SK-N-MC (cell line): ENCODE data around the gene ZBTB2.
A peak's percentile ranks its signal among the peaks of the same experiment; 100 is the strongest.
"Not testable (repeated sequence)": the region's sequence is repeated elsewhere in the genome, so short reads cannot be mapped to it uniquely, and the experiment has no call there.

Experiments
- DNase-seq: peaks from one replicate; pipeline ENCODE4 v3.0.0-alpha.2; 2011; ENCODE audit warnings: low read depth, low spot score
- H3K27ac ChIP-seq: fragments of 200-600 bp; sonication (generic); 2 replicates; pipeline ENCODE4 v1.5.1; 2016; ENCODE audit warnings: mixed run types
- H3K36me3 ChIP-seq: fragments of 200-600 bp; sonication (generic); 2 replicates; pipeline ENCODE4 v1.6.1; 2017; ENCODE audit warnings: antibody characterized with exemption, low read length, mixed read lengths; ENCODE audit not compliant: insufficient read depth
- H3K4me3 ChIP-seq: fragments of 200-600 bp; sonication (generic); 2 replicates; pipeline ENCODE4 v1.5.1; 2016
- H3K9ac ChIP-seq: fragments of 200-600 bp; sonication (generic); 2 replicates; pipeline ENCODE4 v1.8.0; 2017; ENCODE audit warnings: mixed run types, mixed read lengths; ENCODE audit not compliant: insufficient read length
- H3K9me3 ChIP-seq: fragments of 200-600 bp; sonication (generic); 2 replicates; pipeline ENCODE4 v1.6.1; 2017; ENCODE audit warnings: low read depth, mild to moderate bottlenecking, antibody characterized with exemption, low read length, moderate library complexity, mixed read lengths
- EZH2 ChIP-seq: fragments of 200-600 bp; sonication (generic); IDR thresholded peaks from one replicate; pipeline ENCODE4 v1.6.1; 2017; ENCODE audit warnings: antibody characterized with exemption
- FOXP2 ChIP-seq: optimal IDR thresholded peaks from 2 replicates; pipeline ENCODE3; 2011; ENCODE audit warnings: mild to moderate bottlenecking, moderate library complexity; ENCODE audit not compliant: insufficient read depth; ENCODE audit errors: extremely low read length, control extremely low read depth
- POLR2AphosphoS5 ChIP-seq: IDR thresholded peaks from 2 replicates; pipeline ENCODE4 v1.6.1; 2012; ENCODE audit warnings: mild to moderate bottlenecking, low read depth, low read length, borderline replicate concordance

The ZBTB2 gene

DNA sequence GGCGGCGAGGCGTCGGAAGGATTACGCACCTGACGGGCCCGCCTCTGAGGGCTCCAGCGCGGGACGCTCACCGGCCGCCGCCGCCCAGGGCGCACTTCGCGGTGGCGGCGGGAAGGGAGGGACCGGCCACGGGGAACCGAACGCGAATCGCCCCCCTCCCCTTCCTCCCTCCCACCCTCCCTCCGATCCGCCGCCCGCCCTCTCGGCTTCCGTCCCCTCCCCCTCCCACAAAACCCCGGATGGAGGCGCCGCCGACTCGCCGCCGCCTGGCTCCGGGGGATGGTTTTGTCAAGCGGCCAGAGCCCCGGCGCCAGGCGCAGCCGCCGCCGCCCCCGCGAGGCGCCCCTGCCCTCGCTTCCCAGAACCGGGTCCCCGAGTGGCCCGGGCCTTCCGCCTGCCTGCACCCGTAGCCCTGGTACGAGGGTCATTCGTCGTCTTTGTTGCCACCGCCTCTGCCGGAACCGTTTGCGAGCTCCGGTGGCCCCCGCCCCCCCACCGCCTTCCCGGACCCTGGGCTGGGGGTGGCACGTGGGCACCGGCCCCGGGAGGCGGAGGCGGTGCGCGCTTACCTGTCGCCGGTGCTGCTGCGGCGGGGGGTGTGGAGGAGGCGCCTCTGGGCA, 398 bp downstream of the ZBTB2 start:
- Histone ChIP-seq H3K4me3 (peak overlapping the region; percentile 98), H3K27ac (peak overlapping the region; percentile 99), H3K9me3 (no peaks in the 10 kb centered on the region), H3K36me3 (peaks cover 36% of the 10 kb centered on the region), H3K9ac (peak overlapping the region; percentile 98)
- no peak for TF ChIP-seq FOXP2
- peak; percentile 52 for TF ChIP-seq POLR2AphosphoS5
- no peak for DNase-seq

- peak; percentile 87 for DNase-seq
- Histone ChIP-seq H3K9me3 (no peaks in the 10 kb centered on the region), H3K4me3 (peak overlapping the region; percentile 98), H3K9ac (peak overlapping the region; percentile 99), H3K36me3 (peaks cover 36% of the 10 kb centered on the region), H3K27ac (peak overlapping the region; percentile 99)
- TF ChIP-seq EZH2 (no peak), FOXP2 (peak; percentile 88)
Observed at GRCh38 chr6:151390276-151390850, 996 bp downstream of the ZBTB2 start.

- Histone ChIP-seq H3K27ac (peak overlapping the region; percentile 99), H3K9me3 (no peaks in the 10 kb centered on the region), H3K9ac (peak overlapping the region; percentile 99), H3K4me3 (peak overlapping the region; percentile 98), H3K36me3 (peaks cover 31% of the 10 kb centered on the region)
- DNase-seq: peak; percentile 72
- no peak for TF ChIP-seq FOXP2
- no peak for TF ChIP-seq EZH2
- TF ChIP-seq POLR2AphosphoS5: peak; percentile 85
Observed at GRCh38 chr6:151389618-151390275, 1.6 kb downstream of the ZBTB2 start.

DNA sequence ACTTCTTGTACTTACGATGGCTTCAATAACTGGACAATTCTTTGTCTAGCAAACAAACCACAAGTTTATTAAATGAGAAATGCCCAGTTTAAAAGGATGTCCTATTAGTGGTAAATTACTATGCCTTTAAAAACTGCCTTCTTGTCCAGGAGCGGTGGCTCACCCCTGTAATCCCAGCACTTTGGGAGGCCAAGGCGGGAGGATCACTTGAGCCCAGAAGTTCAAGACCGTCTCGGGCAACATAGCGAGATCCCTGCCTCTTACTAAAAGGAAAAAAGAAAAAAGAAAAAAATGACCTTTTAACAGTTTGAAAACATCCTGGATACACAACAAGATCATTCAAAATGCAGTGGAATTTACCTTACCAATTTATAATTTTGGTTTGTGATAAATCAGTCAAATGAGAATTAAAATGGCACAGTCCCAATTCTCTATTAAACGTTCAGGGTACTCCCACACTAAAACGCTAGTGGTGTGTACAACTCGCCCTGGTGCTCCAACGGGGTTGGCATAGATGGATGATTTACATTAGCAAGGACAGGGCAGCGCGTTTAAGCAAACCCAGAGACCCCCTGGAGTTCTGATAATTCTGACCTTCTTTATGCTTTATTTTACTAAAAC, 2.3 kb downstream of the ZBTB2 start:
- no peaks in the 10 kb centered on the region for H3K9me3 ChIP-seq
- no peak for TF ChIP-seq POLR2AphosphoS5
- TF ChIP-seq EZH2: no peak
- TF ChIP-seq FOXP2: no peak
- peak overlapping the region; percentile 99 for H3K27ac ChIP-seq
- H3K9ac ChIP-seq: peak overlapping the region; percentile 99
- H3K4me3 ChIP-seq: peak overlapping the region; percentile 98
- DNase-seq: no peak
- peaks cover 35% of the 10 kb centered on the region for H3K36me3 ChIP-seq

DNA sequence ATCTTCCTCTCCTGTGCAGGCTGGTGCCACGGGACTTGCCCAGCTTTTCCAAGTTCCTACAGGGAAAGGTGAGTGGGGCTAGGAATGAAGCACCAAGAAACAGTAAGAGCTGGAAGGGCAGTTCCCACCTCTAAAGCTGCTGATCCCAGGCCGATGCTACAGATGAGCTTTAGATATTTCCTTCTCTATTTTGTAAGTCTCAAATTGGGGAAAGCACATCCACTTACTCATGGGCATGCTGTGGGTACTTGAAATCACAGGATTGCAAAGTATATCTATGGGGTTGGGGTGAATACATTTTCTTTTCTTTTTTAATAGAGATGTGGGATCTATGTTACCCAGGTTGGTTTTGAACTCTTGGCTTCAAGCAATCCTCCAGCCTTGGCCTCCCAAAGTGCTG, 3.1 kb downstream of the ZBTB2 start:
- no peak for DNase-seq
- H3K9me3 ChIP-seq: no peaks in the 10 kb centered on the region
- H3K9ac ChIP-seq: no peak overlapping the region
- no peak overlapping the region for H3K4me3 ChIP-seq
- TF ChIP-seq EZH2 (no peak), POLR2AphosphoS5 (no peak), FOXP2 (no peak)
- peaks cover 31% of the 10 kb centered on the region for H3K36me3 ChIP-seq
- H3K27ac ChIP-seq: no peak overlapping the region; the same call in 1 of the 2 replicates

DNA sequence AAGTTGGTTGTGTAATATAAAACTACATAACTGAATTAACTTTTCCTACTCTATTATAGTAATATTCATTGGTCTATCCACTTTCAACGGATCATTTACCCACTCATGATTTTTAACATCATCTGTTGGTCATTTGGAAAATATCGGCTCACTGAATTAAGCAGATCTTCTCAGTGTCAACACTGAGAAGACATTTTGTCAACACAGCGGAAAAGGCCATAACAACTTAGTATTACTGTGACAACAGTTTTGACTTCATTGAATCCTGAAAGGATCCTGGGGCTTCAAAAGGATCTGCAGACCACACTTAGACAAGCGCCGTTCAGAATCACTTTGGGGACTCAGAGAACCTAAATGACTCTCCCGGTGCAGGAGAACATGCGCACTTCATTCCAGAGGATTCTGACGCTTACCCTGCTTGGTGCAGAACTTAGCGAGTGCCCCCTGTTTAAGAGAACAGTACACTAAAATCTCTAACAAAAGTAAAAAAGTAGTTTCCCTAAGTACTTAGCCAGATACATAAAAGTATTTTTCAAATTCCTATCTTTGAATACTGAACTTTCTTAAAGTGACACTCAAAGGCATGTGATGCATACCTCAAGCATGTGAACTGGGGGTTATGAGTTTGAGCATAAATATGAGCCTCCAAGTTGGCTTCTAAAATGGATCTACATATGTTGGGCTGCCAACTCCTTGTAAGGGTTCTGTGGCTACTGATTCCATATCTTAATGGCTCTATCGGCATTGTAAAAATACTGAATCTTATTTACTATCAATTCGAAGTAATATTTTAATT, 4.0 kb downstream of the ZBTB2 start:
- H3K36me3 ChIP-seq: peaks cover 28% of the 10 kb centered on the region
- no peak overlapping the region for H3K4me3 ChIP-seq
- H3K9me3 ChIP-seq: no peaks in the 10 kb centered on the region
- peak overlapping the region; percentile 45 for H3K27ac ChIP-seq
- DNase-seq: no peak
- TF ChIP-seq POLR2AphosphoS5 (no peak), FOXP2 (no peak), EZH2 (no peak)
- H3K9ac ChIP-seq: no peak overlapping the region

DNA sequence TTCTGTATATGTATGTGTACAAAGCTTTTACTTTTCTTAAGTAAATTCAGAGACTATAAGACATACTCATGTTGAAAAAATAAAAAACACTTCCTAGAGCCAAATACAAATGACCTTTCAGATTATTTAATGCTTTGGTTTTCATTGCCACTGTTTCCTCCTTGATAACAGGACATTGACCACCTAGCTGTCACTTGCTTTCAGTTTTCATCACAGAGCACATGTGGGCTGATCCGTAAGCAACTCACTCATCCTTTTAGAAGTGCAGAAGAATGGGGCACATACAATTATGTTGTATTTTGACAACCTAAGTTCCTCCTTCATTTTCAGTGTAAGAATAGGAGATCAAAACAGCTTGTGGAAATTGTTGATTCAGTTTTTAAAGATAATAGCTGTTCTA, 6.2 kb downstream of the ZBTB2 start:
- H3K9me3 ChIP-seq: no peaks in the 10 kb centered on the region
- TF ChIP-seq FOXP2 (no peak), EZH2 (no peak), POLR2AphosphoS5 (no peak)
- no peak overlapping the region for H3K9ac ChIP-seq
- H3K36me3 ChIP-seq: peaks cover 28% of the 10 kb centered on the region
- no peak for DNase-seq
- no peak overlapping the region for H3K4me3 ChIP-seq
- H3K27ac ChIP-seq: no peak overlapping the region

DNA sequence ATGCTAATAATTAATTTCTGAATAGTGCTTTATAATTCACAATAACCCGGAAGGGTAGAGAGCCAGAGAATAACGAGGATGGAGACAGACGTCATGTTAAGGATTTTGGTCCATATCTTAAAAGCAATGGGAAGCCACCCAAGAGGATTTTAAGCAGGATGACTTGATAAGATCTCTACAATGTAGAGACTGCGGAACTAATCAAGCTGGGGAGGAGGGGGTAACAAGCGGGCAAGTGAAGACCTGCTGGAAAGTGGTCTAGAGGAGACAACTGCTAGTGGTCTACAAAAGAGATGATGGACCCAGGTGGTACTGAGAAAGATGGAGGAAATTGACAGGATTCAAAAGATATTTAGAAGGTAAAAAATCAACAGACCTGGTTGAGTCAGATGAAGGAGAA, 7.2 kb downstream of the ZBTB2 start:
- Histone ChIP-seq H3K9me3 (no peaks in the 10 kb centered on the region), H3K9ac (no peak overlapping the region), H3K27ac (no peak overlapping the region), H3K36me3 (peaks cover 28% of the 10 kb centered on the region), H3K4me3 (no peak overlapping the region)
- no peak for TF ChIP-seq EZH2
- no peak for TF ChIP-seq POLR2AphosphoS5
- no peak for TF ChIP-seq FOXP2
- DNase-seq: no peak

- H3K27ac ChIP-seq, H3K4me3 ChIP-seq, H3K9me3 ChIP-seq, DNase-seq, H3K9ac ChIP-seq: not testable (repeated sequence)
- peaks cover 17% of the 10 kb centered on the region for H3K36me3 ChIP-seq
Observed at GRCh38 chr6:151382631-151383030, 8.7 kb downstream of the ZBTB2 start.
